GM12872 (cell line): ENCODE results near the gene PDPK1.

ENCODE experiments used
- CTCF ChIP-seq: IDR thresholded peaks from 3 replicates; pipeline ENCODE4 v1.5.1; 2011; ENCODE audit warnings: low read depth, mild to moderate bottlenecking, low read length, moderate library complexity; ENCODE audit not compliant: insufficient read depth

PDPK1 gene

GRCh38 chr16:2533912-2534311, 3.9 kb upstream of the PDPK1 start:
- TF ChIP-seq CTCF, result no peak

GRCh38 chr16:2535625-2536013, 2.2 kb upstream of the PDPK1 start:
- no peak for TF ChIP-seq CTCF

- TF ChIP-seq CTCF, result peak; percentile 55
Observed at GRCh38 chr16:2539845-2540458, 2.1 kb downstream of the PDPK1 start.

- TF ChIP-seq CTCF, result peak; percentile 30; the same call in 2 of the 3 replicates
Observed at GRCh38 chr16:2560798-2561133, 22.9 kb downstream of the PDPK1 start.

GRCh38 chr16:2584729-2585650, 47.2 kb downstream of the PDPK1 start:
- no peak for TF ChIP-seq CTCF

- no peak for TF ChIP-seq CTCF
Observed at GRCh38 chr16:2585651-2586081, 47.8 kb downstream of the PDPK1 start.

- TF ChIP-seq CTCF, result peak; percentile 30; the same call in 1 of the 3 replicates
Observed at GRCh38 chr16:2586241-2586640, 48.4 kb downstream of the PDPK1 start.
